ENCODE results near the gene DNAH7. TPM values are rescaled to one million over a fixed set of nuclear protein-coding genes. Genes with fewer than 3 reads are reported as not detected.

DNAH7 gene
- total and polyA plus RNA-seq, 2 of the 8 experiments (the other 6 are each of a cell fraction or from before 2014, with no cell fraction given), result 0.07 to 0.08 TPM

- Histone ChIP-seq H3K18ac (ENCODE audit: extremely low read depth, low read length) (no peak overlapping the region), H4K8ac (ENCODE audit: extremely low read depth, insufficient read depth, low read length) (no peak overlapping the region), H3K27me3 (replicated peaks in 1 of 4; ENCODE audit: control insufficient read depth in 3 of 4, extremely low read depth in 1 of 4, insufficient read depth in 3 of 4, low read length in 3 of 4) (no peaks in the 10 kb centered on the region), H3K4me1 (replicated peaks in 1 of 4; ENCODE audit: control insufficient read depth in 3 of 4, insufficient read depth in 4 of 4, low read length in 3 of 4) (peaks cover 0 to 4% (median 0%) of the 10 kb centered on the region in 4 experiments; a peak in 2 of 7 replicates), H4K91ac (replicated peaks; ENCODE audit: insufficient read length, low read length) (no peak overlapping the region), H4K20me1 (replicated peaks in 1 of 2; ENCODE audit: control insufficient read depth in 1 of 2, insufficient read depth in 2 of 2, low read length in 2 of 2) (no peaks in the 10 kb centered on the region), H2AFZ (ENCODE audit: low read length) (no peak overlapping the region), H3K23me2 (ENCODE audit: low read depth, low read length) (no peaks in the 10 kb centered on the region), H3K79me1 (ENCODE audit: low read depth, low read length) (no peaks in the 10 kb centered on the region; the same call in 1 of the 2 replicates), H2BK120ac (replicated peaks; ENCODE audit: low read depth, low read length) (no peak overlapping the region), H3K14ac (ENCODE audit: insufficient read length) (no peak overlapping the region), H3K4ac (replicated peaks; ENCODE audit: insufficient read length, low read depth, low read length) (no peak overlapping the region), H3K4me2 (ENCODE audit: insufficient read depth in 1 of 2, low read depth in 2 of 2, low read length in 2 of 2) (no peak overlapping the region), H3K9me3 (ENCODE audit: insufficient read depth in 2 of 2, low read depth in 1 of 2, low read length in 1 of 2) (peaks cover 0 to 8% of the 10 kb centered on the region in 2 experiments; a peak in 2 of 4 replicates), H2AK5ac (ENCODE audit: low read depth, low read length) (no peak overlapping the region), H2BK20ac (ENCODE audit: low read length) (no peak overlapping the region), H3K27ac (ENCODE audit: low read depth, low read length) (no peak overlapping the region), H3K79me2 (ENCODE audit: control insufficient read depth in 1 of 2, insufficient read depth in 2 of 2, low read length in 2 of 2) (peaks cover 0 to 91% of the 10 kb centered on the region in 2 experiments; a peak in 3 of 4 replicates), H3K4me3 (ENCODE audit: extremely low read depth in 1 of 4, insufficient read depth in 2 of 4, low read depth in 3 of 4, low read length in 4 of 4) (no peak overlapping the region), H3K56ac (replicated peaks; ENCODE audit: insufficient read length, low read depth, low read length) (no peak overlapping the region), H2BK15ac (ENCODE audit: low read length) (no peak overlapping the region), H3K23ac (ENCODE audit: insufficient read length) (no peak overlapping the region), H2BK5ac (ENCODE audit: low read depth, low read length) (no peak overlapping the region), H3K9ac (replicated peaks in 1 of 4; ENCODE audit: extremely low read depth in 1 of 4, low read depth in 3 of 4, low read length in 3 of 4) (no peak overlapping the region), H3K36me3 (ENCODE audit: control insufficient read depth in 2 of 4, insufficient read depth in 4 of 4, low read length in 3 of 4) (no peaks in the 10 kb centered on the region; a peak in 2 of 8 replicates), H4K5ac (ENCODE audit: insufficient read length, low read depth, low read length) (no peak overlapping the region), H2BK12ac (ENCODE audit: low read depth, low read length) (no peak overlapping the region)
- no peak for FAIRE-seq
- 78% methylated on average over 3 of the region's 3 CpGs; no CpG with 5 or more reads in 1 of the 2 experiments for WGBS, 2 experiments (ENCODE audit: extremely low coverage in 1 of 2, insufficient coverage in 1 of 2, insufficient read length in 1 of 2, insufficient replicate concordance in 2 of 2, low coverage in 1 of 2, low lambda C conversion rate in 2 of 2, missing lambda C conversion rate in 1 of 2)
- TF ChIP-seq CEBPB (IDR thresholded peaks at IDR 0.05; ENCODE audit: low read depth, low read length) (no peak), SIX5 (IDR thresholded peaks at IDR 0.05; ENCODE audit: low read depth, low read length) (no peak)
- ChIA-PET POLR2A (ENCODE audit: partially characterized antibody) (interaction anchor here (0.6 kb wide), 1 partner anchor 78 kb away, joined by 3 read pairs; no protein-coding TSS in a partner anchor), CTCF (ENCODE audit: partially characterized antibody) (no interaction called here)
- no peak for DNase-seq (ENCODE audit: low read depth in 1 of 2, low spot score in 2 of 2)
Measured at GRCh38 chr2:195700480-195700879, 368.2 kb downstream of the DNAH7 start.
